ENCODE results near the gene ZC3H4.
"Not testable (repeated sequence)": the region's sequence is repeated elsewhere in the genome, so short reads cannot be mapped to it uniquely, and the experiment has no call there.

Gene ZC3H4

DNA sequence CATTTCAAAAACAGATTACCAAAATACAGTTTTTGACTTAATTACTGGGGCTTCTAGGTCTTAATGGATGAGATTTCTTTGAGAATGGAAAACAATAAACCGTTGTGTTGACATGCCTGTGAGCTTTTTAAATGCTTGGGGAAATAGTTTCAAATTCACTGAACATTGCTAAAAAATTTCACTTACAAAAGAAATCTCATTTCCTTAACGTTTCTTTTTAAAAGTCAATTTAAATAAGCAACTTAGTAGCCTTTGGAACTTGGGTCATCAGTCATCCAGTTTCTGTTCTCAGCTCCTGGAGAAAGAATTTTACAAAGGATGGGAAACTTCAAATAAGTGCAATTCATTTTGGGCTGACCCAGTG, 4.4 kb downstream of the ZC3H4 start:
- Histone ChIP-seq H3K36me3 (ENCODE audit: control insufficient read depth, insufficient read depth, low read length) (no peaks in the 10 kb centered on the region), H3K4me3 (ENCODE audit: insufficient read depth, low read depth, low read length) (peak overlapping the region; percentile 99), H3K27ac (ENCODE audit: insufficient read depth, low read depth, low read length, poor library complexity, severe bottlenecking) (peak overlapping the region; percentile 78), H3K9me3 (ENCODE audit: control insufficient read depth, low read length) (no peaks in the 10 kb centered on the region), H3K27me3 (ENCODE audit: control insufficient read depth, insufficient read depth, low read length, poor library complexity, severe bottlenecking) (no peaks in the 10 kb centered on the region), H3K4me1 (ENCODE audit: control insufficient read depth, insufficient read depth, low read length) (peaks cover 22% of the 10 kb centered on the region)
- 19 to 35% methylated on average over 2 of the region's 2 CpGs for WGBS, 2 experiments

DNA sequence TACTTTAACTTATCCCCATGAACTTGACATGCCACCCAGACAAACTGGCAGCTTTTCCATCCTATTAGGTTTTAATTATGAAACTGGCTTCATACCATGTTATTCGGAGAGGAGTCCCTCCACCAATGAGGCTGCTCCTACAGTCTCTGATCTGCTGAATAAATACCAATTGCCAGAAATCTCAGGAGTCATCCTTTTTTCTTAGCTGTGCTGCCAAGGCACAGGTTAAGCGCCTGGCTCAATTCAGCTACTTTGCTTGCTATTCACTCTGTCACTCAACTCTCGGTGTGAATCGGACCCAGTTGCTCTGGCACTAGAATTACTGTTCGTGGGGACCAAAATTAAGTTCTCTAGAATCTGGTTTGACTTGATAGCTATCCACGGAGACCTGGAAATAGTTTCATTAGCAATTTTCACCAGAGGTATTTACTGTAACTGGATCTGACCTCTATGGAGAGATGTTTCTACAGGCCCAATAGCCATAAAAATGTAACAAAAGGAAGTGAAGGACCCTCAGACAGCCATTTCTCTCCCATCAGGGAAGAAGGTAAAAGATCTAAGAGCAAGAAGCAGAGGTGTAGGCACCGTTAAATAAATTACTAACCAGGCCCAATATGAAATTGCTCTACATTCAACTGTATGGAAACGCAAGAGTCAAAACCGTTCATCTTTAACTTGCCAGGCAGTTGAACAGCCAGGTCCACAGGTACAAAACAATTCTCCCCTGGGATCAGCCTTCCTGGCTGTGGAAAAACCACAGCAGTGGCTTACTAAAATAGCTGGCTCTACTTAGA, 5.4 kb downstream of the ZC3H4 start:
- H3K27me3 ChIP-seq (ENCODE audit: control insufficient read depth, insufficient read depth, low read length, poor library complexity, severe bottlenecking), result no peaks in the 10 kb centered on the region
- H3K9me3 ChIP-seq (ENCODE audit: control insufficient read depth, low read length), result no peaks in the 10 kb centered on the region
- WGBS, 2 experiments, result 85 to 86% methylated on average over 9 of the region's 9 CpGs
- H3K36me3 ChIP-seq (ENCODE audit: control insufficient read depth, insufficient read depth, low read length), result no peaks in the 10 kb centered on the region
- H3K4me1 ChIP-seq (ENCODE audit: control insufficient read depth, insufficient read depth, low read length), result peaks cover 22% of the 10 kb centered on the region
- H3K27ac ChIP-seq (ENCODE audit: insufficient read depth, low read depth, low read length, poor library complexity, severe bottlenecking), result no peak overlapping the region
- no peak overlapping the region for H3K4me3 ChIP-seq (ENCODE audit: insufficient read depth, low read depth, low read length)

DNA sequence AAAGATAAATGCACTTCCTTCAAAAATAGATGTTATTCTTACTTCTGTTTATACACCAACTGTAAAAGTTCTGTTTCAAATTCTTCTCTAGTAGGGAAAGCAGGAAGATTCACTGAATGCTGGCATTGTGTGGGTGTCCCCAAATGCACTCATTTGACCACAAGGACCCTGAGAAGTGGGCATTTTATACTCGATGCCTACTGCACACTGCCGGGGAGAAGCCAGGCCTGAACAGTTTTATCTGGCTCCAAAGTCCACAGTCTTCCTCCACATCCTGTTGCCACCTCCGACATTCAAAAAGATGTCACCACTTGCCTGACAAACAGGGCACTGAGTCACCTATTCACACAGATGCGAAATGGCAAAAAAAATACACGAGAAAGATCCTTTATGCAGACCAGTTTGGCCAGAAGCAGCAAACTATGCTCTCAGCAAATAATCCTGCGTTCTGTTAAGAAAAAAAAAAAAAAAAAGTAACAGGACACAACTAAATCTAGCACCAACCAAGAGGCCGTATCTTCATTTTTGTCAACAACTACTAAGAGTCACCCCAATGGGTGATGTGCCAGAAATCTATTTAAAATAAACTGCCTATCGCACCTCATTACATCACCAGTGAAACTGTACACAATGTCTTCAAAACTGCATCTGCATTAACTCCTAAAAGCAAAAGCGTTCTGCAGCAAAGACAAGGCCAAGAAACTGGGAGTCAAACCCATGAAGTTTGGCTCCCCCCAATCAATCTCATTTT, 6.2 kb downstream of the ZC3H4 start:
- Histone ChIP-seq H3K27me3 (ENCODE audit: control insufficient read depth, insufficient read depth, low read length, poor library complexity, severe bottlenecking) (no peaks in the 10 kb centered on the region), H3K36me3 (ENCODE audit: control insufficient read depth, insufficient read depth, low read length) (no peaks in the 10 kb centered on the region), H3K9me3 (ENCODE audit: control insufficient read depth, low read length) (no peaks in the 10 kb centered on the region), H3K4me1 (ENCODE audit: control insufficient read depth, insufficient read depth, low read length) (peaks cover 22% of the 10 kb centered on the region), H3K4me3 (ENCODE audit: insufficient read depth, low read depth, low read length) (no peak overlapping the region), H3K27ac (ENCODE audit: insufficient read depth, low read depth, low read length, poor library complexity, severe bottlenecking) (no peak overlapping the region)
- WGBS, 2 experiments, result 92% methylated on average over 9 of the region's 9 CpGs

DNA sequence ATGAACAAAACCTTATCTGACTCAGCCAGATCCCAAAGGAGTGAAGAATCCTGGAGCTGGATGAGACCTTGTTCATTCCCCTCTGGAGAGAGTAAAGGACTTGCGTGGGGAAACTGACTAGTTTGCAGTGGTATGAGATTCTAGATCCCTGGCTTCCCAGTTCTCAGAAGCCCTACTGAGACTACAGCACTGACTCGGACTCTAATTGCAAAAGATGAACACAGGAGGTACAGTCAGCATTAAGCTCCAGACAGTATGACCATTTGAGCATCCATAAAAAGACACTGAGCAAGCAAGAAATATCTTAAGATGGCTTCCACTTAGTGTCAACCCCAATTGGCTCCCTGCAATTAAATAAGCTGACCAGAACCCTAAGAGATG, 6.8 kb downstream of the ZC3H4 start:
- Histone ChIP-seq H3K27ac (ENCODE audit: insufficient read depth, low read depth, low read length, poor library complexity, severe bottlenecking) (no peak overlapping the region), H3K27me3 (ENCODE audit: control insufficient read depth, insufficient read depth, low read length, poor library complexity, severe bottlenecking) (no peaks in the 10 kb centered on the region), H3K9me3 (ENCODE audit: control insufficient read depth, low read length) (no peaks in the 10 kb centered on the region), H3K36me3 (ENCODE audit: control insufficient read depth, insufficient read depth, low read length) (no peaks in the 10 kb centered on the region), H3K4me1 (ENCODE audit: control insufficient read depth, insufficient read depth, low read length) (peaks cover 22% of the 10 kb centered on the region), H3K4me3 (ENCODE audit: insufficient read depth, low read depth, low read length) (no peak overlapping the region)
- 94 to 95% methylated on average over 2 of the region's 2 CpGs for WGBS, 2 experiments

DNA sequence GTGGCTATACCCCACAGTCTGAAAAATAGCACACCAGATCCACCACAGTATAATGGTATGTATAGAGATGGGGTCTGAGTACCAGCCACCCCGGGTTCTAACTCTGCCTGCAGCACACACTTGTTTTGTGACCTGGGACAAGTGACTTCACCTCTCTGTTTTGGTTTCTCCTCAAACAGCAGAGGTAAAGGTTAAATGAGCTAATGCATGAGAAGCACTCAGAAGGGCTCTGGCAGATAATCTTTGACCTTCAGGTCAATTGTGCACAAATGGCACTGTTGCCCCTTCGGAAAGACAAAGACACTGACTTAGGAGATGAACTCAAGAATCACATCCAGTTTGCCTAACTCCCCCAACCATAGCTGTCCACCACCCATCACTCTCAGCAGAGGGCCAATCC, 7.7 kb downstream of the ZC3H4 start:
- WGBS, 2 experiments, result 48 to 55% methylated on average over 2 of the region's 2 CpGs
- Histone ChIP-seq H3K36me3 (ENCODE audit: control insufficient read depth, insufficient read depth, low read length) (no peaks in the 10 kb centered on the region), H3K4me3 (ENCODE audit: insufficient read depth, low read depth, low read length) (no peak overlapping the region), H3K9me3 (ENCODE audit: control insufficient read depth, low read length) (no peaks in the 10 kb centered on the region), H3K27ac (ENCODE audit: insufficient read depth, low read depth, low read length, poor library complexity, severe bottlenecking) (no peak overlapping the region), H3K27me3 (ENCODE audit: control insufficient read depth, insufficient read depth, low read length, poor library complexity, severe bottlenecking) (no peaks in the 10 kb centered on the region), H3K4me1 (ENCODE audit: control insufficient read depth, insufficient read depth, low read length) (peaks cover 22% of the 10 kb centered on the region)

DNA sequence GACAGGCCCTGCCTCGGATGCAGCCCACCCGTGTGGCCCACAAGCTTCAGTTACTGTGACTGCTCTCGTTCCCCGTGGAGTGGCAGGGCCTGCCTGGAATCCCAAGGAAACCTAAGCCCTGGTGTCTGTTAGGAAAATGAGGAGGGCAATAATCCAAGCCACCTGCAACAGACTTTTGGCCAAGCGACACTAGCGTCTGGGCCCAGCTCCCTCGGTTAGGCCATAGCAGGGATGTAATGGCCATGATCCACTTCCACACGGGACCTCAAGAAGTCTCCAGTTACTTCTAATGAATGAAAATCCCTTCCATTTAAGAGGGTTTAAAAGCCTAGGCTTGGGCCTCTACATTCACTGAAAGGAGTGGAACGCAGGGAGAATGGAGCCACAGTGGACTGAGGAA, 8.9 kb downstream of the ZC3H4 start:
- Histone ChIP-seq H3K4me1 (ENCODE audit: control insufficient read depth, insufficient read depth, low read length) (peaks cover 25% of the 10 kb centered on the region), H3K27me3 (ENCODE audit: control insufficient read depth, insufficient read depth, low read length, poor library complexity, severe bottlenecking) (no peaks in the 10 kb centered on the region), H3K27ac (ENCODE audit: insufficient read depth, low read depth, low read length, poor library complexity, severe bottlenecking) (no peak overlapping the region), H3K9me3 (ENCODE audit: control insufficient read depth, low read length) (no peaks in the 10 kb centered on the region), H3K4me3 (ENCODE audit: insufficient read depth, low read depth, low read length) (no peak overlapping the region), H3K36me3 (ENCODE audit: control insufficient read depth, insufficient read depth, low read length) (no peaks in the 10 kb centered on the region)
- WGBS, 2 experiments, result 92 to 96% methylated on average over 9 of the region's 9 CpGs

DNA sequence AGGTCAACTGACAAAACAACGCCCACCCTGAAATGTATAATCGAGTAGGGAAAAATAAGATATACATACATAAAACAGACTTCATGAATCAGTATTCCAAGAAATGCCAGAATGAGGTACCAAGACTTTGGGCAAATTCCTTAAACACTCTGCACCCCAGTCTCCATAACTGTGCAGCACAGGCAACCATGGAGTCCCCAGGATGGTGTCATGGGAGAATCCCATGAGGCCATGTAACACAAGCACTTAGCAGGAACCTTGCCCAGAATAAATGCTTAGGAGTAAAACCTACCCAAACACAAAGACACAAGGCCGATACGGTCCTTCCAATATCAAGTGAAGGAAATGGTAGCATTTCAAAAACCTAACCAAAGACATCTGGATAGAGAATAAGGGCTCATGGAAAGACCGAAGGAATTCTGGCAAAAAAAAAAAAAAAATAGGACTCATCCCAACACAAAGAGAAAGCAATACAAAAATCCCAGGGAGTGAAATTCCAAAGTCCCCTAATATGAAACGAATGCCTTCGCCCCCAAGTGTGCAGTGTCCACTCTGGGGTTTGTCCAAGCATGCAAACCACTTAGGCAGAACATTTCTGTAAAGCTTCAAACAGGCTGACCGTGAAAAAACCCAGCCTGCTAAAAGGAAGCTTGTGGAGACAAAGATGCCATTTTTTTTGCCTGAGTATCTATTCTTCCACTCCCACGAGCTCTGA, 11.1 kb downstream of the ZC3H4 start:
- no peaks in the 10 kb centered on the region for H3K9me3 ChIP-seq (ENCODE audit: control insufficient read depth, low read length)
- no peak overlapping the region for H3K4me3 ChIP-seq (ENCODE audit: insufficient read depth, low read depth, low read length)
- H3K27me3 ChIP-seq (ENCODE audit: control insufficient read depth, insufficient read depth, low read length, poor library complexity, severe bottlenecking), result no peaks in the 10 kb centered on the region
- no peak overlapping the region for H3K27ac ChIP-seq (ENCODE audit: insufficient read depth, low read depth, low read length, poor library complexity, severe bottlenecking)
- no peaks in the 10 kb centered on the region for H3K36me3 ChIP-seq (ENCODE audit: control insufficient read depth, insufficient read depth, low read length)
- 88 to 94% methylated on average over 9 of the region's 9 CpGs for WGBS, 2 experiments
- H3K4me1 ChIP-seq (ENCODE audit: control insufficient read depth, insufficient read depth, low read length), result peaks cover 19% of the 10 kb centered on the region

DNA sequence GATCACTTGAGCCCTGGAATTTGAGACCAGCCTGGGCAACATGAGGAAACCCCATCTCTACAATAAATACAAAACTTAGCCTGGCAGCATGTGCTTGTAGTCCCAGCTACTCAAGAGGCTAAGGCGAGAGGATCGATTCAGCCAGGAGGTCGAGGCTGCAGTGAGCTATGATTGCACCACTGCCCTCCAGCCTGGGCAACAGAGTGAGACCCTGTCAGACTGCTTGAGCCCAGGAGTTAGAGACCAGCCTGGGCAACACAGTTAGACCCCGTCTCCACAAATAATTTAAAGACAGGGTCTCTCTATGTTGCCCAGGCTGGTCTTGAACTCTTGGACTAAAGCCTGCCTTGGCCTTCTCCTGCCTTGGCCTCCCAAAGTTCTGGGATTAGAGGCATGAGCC, 12.5 kb downstream of the ZC3H4 start:
- H3K36me3 ChIP-seq (ENCODE audit: control insufficient read depth, insufficient read depth, low read length), result not testable (repeated sequence)
- WGBS, 2 experiments, result 94 to 96% methylated on average over 4 of the region's 4 CpGs
- peaks cover 17% of the 10 kb centered on the region for H3K4me1 ChIP-seq (ENCODE audit: control insufficient read depth, insufficient read depth, low read length)

DNA sequence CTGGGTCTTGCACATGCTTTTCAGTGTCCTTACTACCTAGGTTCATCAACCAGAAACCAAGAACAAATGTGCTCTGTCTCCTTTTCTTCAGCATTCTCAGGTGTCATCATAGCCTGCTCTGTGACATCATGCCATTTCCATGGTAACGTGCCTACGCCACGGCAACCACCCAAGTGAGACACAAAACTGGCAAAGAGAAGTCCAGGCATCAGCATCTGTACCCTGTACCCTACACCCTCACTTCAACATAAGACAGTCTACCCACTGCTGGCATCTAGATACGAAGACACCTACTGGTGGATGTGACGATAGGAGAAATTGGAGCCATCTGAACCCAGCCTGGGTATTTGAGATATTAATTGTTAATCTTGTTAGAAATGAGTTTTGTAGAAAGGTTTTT, 13.3 kb downstream of the ZC3H4 start:
- Histone ChIP-seq H3K9me3 (ENCODE audit: control insufficient read depth, low read length) (no peaks in the 10 kb centered on the region), H3K27ac (ENCODE audit: insufficient read depth, low read depth, low read length, poor library complexity, severe bottlenecking) (no peak overlapping the region), H3K4me1 (ENCODE audit: control insufficient read depth, insufficient read depth, low read length) (peaks cover 22% of the 10 kb centered on the region), H3K36me3 (ENCODE audit: control insufficient read depth, insufficient read depth, low read length) (no peaks in the 10 kb centered on the region), H3K27me3 (ENCODE audit: control insufficient read depth, insufficient read depth, low read length, poor library complexity, severe bottlenecking) (no peaks in the 10 kb centered on the region), H3K4me3 (ENCODE audit: insufficient read depth, low read depth, low read length) (no peak overlapping the region)
- WGBS, 2 experiments, result 95 to 96% methylated on average over 5 of the region's 5 CpGs

More for the DNA sequence above, 12.5 kb downstream of the ZC3H4 start:
- H3K9me3 ChIP-seq (ENCODE audit: control insufficient read depth, low read length); H3K27ac ChIP-seq (ENCODE audit: insufficient read depth, low read depth, low read length, poor library complexity, severe bottlenecking); H3K27me3 ChIP-seq (ENCODE audit: control insufficient read depth, insufficient read depth, low read length, poor library complexity, severe bottlenecking); H3K4me3 ChIP-seq (ENCODE audit: insufficient read depth, low read depth, low read length): not testable (repeated sequence)

DNA sequence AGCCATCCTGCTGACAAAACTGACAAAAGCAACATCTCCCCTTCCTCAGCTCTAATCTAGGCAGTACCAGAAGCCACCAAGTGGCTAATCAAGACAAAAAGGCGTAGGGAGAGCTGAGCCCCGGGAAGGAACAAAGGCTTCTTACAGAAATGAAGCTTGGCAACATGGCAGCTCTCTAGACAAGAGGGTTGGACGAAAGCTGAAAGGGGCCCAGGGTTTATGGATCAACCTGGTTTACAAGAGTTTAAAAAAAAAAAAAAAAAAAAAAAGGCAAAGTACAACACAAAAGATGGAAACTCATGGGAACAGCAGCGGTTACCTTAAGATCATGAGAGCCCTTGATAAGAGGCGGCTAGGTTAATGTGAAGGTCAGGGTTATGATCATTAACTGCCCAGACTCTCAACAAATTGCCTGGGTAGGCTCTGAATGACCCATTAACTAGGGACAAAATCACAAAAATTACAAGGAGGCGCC, 14.0 kb downstream of the ZC3H4 start:
- peaks cover 22% of the 10 kb centered on the region for H3K4me1 ChIP-seq (ENCODE audit: control insufficient read depth, insufficient read depth, low read length)
- no peak overlapping the region for H3K4me3 ChIP-seq (ENCODE audit: insufficient read depth, low read depth, low read length)
- 83 to 84% methylated on average over 6 of the region's 6 CpGs for WGBS, 2 experiments
- no peaks in the 10 kb centered on the region for H3K9me3 ChIP-seq (ENCODE audit: control insufficient read depth, low read length)
- H3K27ac ChIP-seq (ENCODE audit: insufficient read depth, low read depth, low read length, poor library complexity, severe bottlenecking), result peak overlapping the region; percentile 17
- H3K36me3 ChIP-seq (ENCODE audit: control insufficient read depth, insufficient read depth, low read length), result no peaks in the 10 kb centered on the region
- H3K27me3 ChIP-seq (ENCODE audit: control insufficient read depth, insufficient read depth, low read length, poor library complexity, severe bottlenecking), result no peaks in the 10 kb centered on the region

All from ectodermal cell (in vitro differentiated cells).